Hepatocyte (in vitro differentiated cells): Measurements from ENCODE around the gene CES3.

Experiments used
- CTCF ChIP-seq: fragments of 200-600 bp; sonication (generic); IDR thresholded peaks from 2 replicates; pipeline ENCODE4 v1.5.1; 2016; ENCODE audit warnings: antibody characterized with exemption, mild to moderate bottlenecking; ENCODE audit not compliant: poor library complexity
- EZH2 ChIP-seq: fragments of 200-600 bp; sonication (generic); IDR thresholded peaks from 2 replicates; pipeline ENCODE4 v1.6.1; 2016; ENCODE audit warnings: antibody characterized with exemption, mild to moderate bottlenecking, borderline replicate concordance
- EZH2phosphoT487 ChIP-seq: fragments of 200-600 bp; sonication (generic); IDR thresholded peaks from one replicate; pipeline ENCODE4 v1.6.1; 2018; ENCODE audit warnings: antibody characterized with exemption, mild to moderate bottlenecking, low read depth, moderate library complexity; ENCODE audit not compliant: unreplicated experiment, severe bottlenecking

- no peak for TF ChIP-seq CTCF
- no peak for TF ChIP-seq EZH2
- no peak for TF ChIP-seq EZH2phosphoT487
Measured at GRCh38 chr16:66935314-66936011, 25.6 kb upstream of the CES3 start, which contains the start of gene CES2.
